BE2C (cell line): ENCODE results near the gene IRF5. TPM values are rescaled to one million over a fixed set of nuclear protein-coding genes. Genes with fewer than 3 reads are reported as not detected.

Experiments used
- DNase-seq: peaks from one replicate; pipeline ENCODE4 v3.0.0-alpha.2; 2020
- H3K27me3 ChIP-seq: fragments of 250-450 bp; sonication (Bioruptor Pico); 2 replicates; pipeline ENCODE4 v1.5.1; 2020; ENCODE audit warnings: mild to moderate bottlenecking
- H3K36me3 ChIP-seq: fragments of 250-450 bp; sonication (Bioruptor Pico); 2 replicates; pipeline ENCODE4 v1.5.1; 2020; ENCODE audit warnings: mild to moderate bottlenecking
- H3K4me1 ChIP-seq: fragments of 250-450 bp; sonication (Bioruptor Pico); 2 replicates; pipeline ENCODE4 v1.5.1; 2020
- H3K4me3 ChIP-seq: 2 replicates; pipeline ENCODE4 v1.5.1; 2011; ENCODE audit warnings: low read depth, low read length
- H3K9me3 ChIP-seq: fragments of 250-450 bp; sonication (Bioruptor Pico); 2 replicates; pipeline ENCODE4 v1.5.1; 2020
- polyA plus RNA-seq: library from polyadenylated mRNA; unstranded; fragments of >200 nt; gene quantifications from one replicate; pipeline ENCODE4 v1.2.1, GENCODE V29; 2012; ENCODE audit warnings: low read depth, missing spikeins; ENCODE audit not compliant: insufficient read length, insufficient read depth
- TF ChIP-seq, protein P1 (sequence below): IDR thresholded peaks from 2 replicates; pipeline ENCODE4 v1.5.1; 2012; ENCODE audit warnings: mild to moderate bottlenecking, low read depth, low read length

Gene IRF5
- polyA plus RNA-seq = 1.1 TPM

DNA sequence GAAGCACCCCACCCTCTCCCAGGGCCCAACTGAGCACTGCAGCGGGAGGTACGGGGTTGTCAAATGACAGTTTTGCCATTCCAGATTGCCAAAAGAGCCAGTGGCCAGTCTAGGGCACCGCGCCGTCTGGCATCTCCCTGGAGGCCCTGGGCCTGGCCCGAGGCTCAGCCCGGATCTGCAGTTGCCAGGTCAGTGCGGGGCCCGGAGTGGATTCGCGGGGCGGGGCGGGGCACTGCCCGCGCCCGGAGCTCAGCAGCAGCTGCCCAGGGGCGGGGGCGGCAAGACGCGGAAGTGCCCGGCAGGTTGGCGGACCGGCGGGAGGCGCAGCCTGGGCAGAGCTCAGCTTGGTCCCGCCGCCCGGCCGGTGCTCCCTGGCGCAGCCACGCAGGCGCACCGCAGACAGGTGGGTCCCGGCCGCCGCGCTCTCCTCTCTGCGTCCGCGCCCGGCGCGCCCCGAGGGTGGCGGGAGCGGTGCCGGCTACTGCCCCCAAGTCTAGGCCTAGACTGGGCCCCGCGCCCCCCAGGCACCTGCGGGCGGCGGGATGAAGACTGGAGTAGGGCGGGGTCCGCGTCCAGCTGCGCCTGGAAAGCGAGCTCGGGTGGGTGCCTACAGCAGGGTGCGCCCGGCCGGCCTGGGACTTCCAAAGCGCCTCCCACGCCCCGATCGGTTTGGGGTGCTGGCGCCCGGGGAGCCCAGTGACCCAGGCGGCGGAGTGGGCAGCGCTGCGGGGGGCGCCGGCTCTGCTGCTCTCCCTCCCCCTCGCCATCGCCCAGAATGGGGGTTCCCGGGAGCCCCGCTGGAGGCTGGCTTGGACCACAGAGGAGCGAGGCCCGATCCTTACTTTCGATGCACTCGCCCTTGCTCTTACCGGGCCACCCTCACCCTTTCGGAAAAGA lies at the start of gene IRF5:
IRF5 (plus strand) TSS at position 281 of the 897 bp plus-strand sequence. CDS start 4,155 bp downstream, outside the sequence.
- no peak for DNase-seq
- Histone ChIP-seq H3K36me3 (no peaks in the 10 kb centered on the region), H3K27me3 (peaks cover 27% of the 10 kb centered on the region)

GRCh38 chr7:128888039-128888755 lies 49.5 kb upstream of the IRF5 start:
- Histone ChIP-seq H3K4me3 (no peak overlapping the region), H3K27me3 (peaks cover 4% of the 10 kb centered on the region; the same call in 1 of the 2 replicates), H3K4me1 (no peaks in the 10 kb centered on the region), H3K36me3 (no peaks in the 10 kb centered on the region), H3K9me3 (no peaks in the 10 kb centered on the region)
- DNase-seq = no peak
- TF ChIP-seq, protein P1, sequence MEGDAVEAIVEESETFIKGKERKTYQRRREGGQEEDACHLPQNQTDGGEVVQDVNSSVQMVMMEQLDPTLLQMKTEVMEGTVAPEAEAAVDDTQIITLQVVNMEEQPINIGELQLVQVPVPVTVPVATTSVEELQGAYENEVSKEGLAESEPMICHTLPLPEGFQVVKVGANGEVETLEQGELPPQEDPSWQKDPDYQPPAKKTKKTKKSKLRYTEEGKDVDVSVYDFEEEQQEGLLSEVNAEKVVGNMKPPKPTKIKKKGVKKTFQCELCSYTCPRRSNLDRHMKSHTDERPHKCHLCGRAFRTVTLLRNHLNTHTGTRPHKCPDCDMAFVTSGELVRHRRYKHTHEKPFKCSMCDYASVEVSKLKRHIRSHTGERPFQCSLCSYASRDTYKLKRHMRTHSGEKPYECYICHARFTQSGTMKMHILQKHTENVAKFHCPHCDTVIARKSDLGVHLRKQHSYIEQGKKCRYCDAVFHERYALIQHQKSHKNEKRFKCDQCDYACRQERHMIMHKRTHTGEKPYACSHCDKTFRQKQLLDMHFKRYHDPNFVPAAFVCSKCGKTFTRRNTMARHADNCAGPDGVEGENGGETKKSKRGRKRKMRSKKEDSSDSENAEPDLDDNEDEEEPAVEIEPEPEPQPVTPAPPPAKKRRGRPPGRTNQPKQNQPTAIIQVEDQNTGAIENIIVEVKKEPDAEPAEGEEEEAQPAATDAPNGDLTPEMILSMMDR = no peak

More for the DNA sequence above, at the start of gene IRF5:
- Histone ChIP-seq H3K4me3 (peak within 1 kb of the TSS; percentile 49), H3K9me3 (no peaks in the 10 kb centered on the region), H3K4me1 (no peaks in the 10 kb centered on the region)
- TF ChIP-seq, protein P1 = no peak

GRCh38 chr7:128888756-128889095 lies 49.0 kb upstream of the IRF5 start:
- DNase-seq = peak; percentile 10
- TF ChIP-seq, protein P1 = no peak
- Histone ChIP-seq H3K27me3 (peaks cover 4% of the 10 kb centered on the region; the same call in 1 of the 2 replicates), H3K36me3 (no peaks in the 10 kb centered on the region), H3K4me1 (no peaks in the 10 kb centered on the region), H3K4me3 (no peak overlapping the region), H3K9me3 (no peaks in the 10 kb centered on the region)

GRCh38 chr7:128889121-128889520 lies 48.6 kb upstream of the IRF5 start:
- Histone ChIP-seq H3K36me3 (no peaks in the 10 kb centered on the region), H3K27me3 (peaks cover 4% of the 10 kb centered on the region; the same call in 1 of the 2 replicates), H3K9me3 (no peaks in the 10 kb centered on the region), H3K4me3 (no peak overlapping the region), H3K4me1 (no peaks in the 10 kb centered on the region)
- peak; percentile 10 for DNase-seq
- TF ChIP-seq, protein P1 = no peak

DNA sequence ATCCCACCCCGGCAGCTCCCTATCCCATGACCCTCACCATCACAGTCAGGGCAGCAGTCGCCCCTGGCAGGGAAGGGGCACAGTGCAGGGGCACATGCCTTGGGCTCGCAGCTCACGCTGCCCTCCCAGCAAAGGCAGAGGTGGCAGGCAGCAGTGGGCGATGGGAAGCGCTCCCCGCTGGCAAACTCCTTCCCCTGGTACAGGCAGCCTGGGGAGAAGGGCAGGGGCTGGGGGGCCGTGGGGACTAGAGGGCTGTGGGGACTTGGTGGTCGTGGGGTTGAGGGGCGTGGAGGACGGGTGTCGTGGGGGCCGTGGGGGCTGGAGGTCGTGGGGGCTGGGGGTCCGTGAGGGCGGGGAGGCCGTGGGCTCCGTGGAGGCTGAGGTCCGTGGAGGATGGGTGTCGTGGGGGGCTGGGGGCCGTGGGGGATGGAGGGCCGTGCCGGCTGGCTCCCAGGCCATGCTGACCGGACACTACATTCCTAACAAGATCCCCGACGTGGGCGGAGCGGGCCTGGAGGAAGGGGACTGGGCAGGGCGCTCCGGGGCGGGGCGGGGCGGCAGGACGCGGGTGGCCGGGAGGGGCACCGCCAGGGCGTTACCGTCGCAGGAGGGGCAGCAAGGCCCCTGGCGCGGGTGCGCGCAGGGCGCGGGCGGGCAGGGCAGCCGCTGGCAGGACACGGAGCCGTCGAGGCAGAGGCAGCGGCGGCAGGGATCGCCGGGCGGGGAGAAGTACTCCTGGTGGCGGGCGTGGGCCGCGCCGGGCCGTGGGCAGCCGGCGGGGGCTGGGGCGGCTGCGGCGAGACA lies 47.2 kb upstream of the IRF5 start:
- H3K36me3 ChIP-seq = no peaks in the 10 kb centered on the region
- H3K27me3 ChIP-seq = peaks cover 4% of the 10 kb centered on the region; the same call in 1 of the 2 replicates
- DNase-seq = peak; percentile 29
- H3K4me3 ChIP-seq = no peak overlapping the region
- no peaks in the 10 kb centered on the region for H3K4me1 ChIP-seq
- H3K9me3 ChIP-seq = no peaks in the 10 kb centered on the region
- TF ChIP-seq, protein P1 = no peak
